PFSK-1 (cell line): ENCODE data around the gene SP140.

Experiments
- FOXP2 ChIP-seq: optimal IDR thresholded peaks from 2 replicates; pipeline ENCODE3; 2011; ENCODE audit warnings: borderline replicate concordance, control low read depth, inconsistent platforms; ENCODE audit not compliant: insufficient read depth; ENCODE audit errors: extremely low read length, extremely low read depth
- POLR2AphosphoS5 ChIP-seq: IDR thresholded peaks from 2 replicates; pipeline ENCODE4 v1.6.1; 2012; ENCODE audit warnings: low read depth, mild to moderate bottlenecking, control low read depth, low read length, moderate library complexity
- REST ChIP-seq, 2 experiments: IDR thresholded peaks; 2 replicates each; pipeline versions ENCODE4 v1.6.1 to v1.8.0; 2011 to 2012; ENCODE audit warnings: low read depth in 2 of 2, low read length in 2 of 2, control low read depth in 1 of 2, inconsistent platforms in 1 of 2, mild to moderate bottlenecking in 1 of 2, moderate library complexity in 1 of 2; ENCODE audit not compliant: insufficient read depth in 1 of 2
- SIN3A ChIP-seq: IDR thresholded peaks from 2 replicates; pipeline ENCODE4 v1.6.1; 2012; ENCODE audit warnings: mild to moderate bottlenecking, low read length, moderate library complexity, borderline replicate concordance; ENCODE audit not compliant: insufficient read depth
- TAF1 ChIP-seq: IDR thresholded peaks from 2 replicates; pipeline ENCODE4 v1.6.1; 2012; ENCODE audit warnings: low read length, control low read depth, borderline replicate concordance; ENCODE audit not compliant: insufficient read depth

SP140 gene

DNA sequence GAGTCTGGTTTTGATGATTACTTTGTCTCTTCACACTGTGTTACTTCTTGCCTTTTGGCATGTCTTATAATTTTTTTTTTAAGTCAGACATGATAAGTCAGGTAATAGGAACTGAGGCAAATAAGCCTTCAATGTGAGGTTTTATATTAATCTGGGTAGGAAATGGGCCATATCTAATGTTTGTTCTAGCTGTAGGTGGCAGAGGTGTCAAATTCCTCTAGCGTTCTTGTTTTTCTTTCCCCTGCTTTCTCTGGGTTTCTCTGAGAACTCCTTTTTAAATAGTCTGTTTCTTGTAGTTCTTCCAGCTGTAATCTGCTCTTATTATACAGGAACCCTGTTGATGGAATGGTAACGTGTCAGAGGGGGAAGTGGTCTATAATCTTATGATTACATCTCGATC lies 5.7 kb downstream of the SP140 start:
- TF ChIP-seq FOXP2, result no peak
- no peak for TF ChIP-seq POLR2AphosphoS5
- TF ChIP-seq TAF1, result no peak
- no peak for TF ChIP-seq REST (IDR thresholded peaks at IDR 0.05; ENCODE audit: insufficient read depth in 1 of 2, low read depth in 2 of 2, low read length in 2 of 2)
- no peak for TF ChIP-seq SIN3A

DNA sequence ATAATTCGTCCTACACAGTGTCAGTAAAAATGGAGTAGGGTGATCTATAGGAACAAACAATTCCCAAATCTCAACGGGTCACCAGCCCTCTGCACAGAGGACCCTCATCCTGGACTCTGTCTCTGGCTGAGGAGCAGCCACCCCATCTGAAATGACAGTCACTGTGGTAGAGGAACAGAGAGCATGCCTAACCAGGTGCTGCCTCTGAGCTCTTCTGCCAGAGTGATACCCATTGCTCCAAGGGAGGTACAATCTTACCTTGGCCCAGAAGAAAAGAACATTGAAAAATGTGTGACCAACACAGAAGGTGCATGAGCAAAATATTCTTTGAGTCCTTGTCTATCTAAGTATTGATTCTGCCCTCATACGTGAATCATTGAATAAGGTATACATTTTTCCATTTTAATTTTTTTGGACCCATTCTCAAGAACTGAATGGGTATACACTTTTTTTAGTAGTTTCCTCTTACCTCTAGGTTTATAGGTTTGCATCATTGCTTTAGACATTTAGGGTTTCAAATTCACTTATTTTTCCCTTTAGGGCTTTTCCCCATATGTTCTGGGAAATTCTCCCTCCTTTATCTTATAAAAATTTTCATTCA lies 8.7 kb downstream of the SP140 start:
- TF ChIP-seq REST (IDR thresholded peaks at IDR 0.05; ENCODE audit: insufficient read depth in 1 of 2, low read depth in 2 of 2, low read length in 2 of 2) (no peak), TAF1 (no peak), POLR2AphosphoS5 (no peak), FOXP2 (no peak), SIN3A (no peak)

GRCh38 chr2:230234845-230235244 lies 9.3 kb downstream of the SP140 start:
- no peak for TF ChIP-seq POLR2AphosphoS5
- no peak for TF ChIP-seq FOXP2
- TF ChIP-seq TAF1, result no peak
- TF ChIP-seq SIN3A, result no peak
- TF ChIP-seq REST (IDR thresholded peaks at IDR 0.05; ENCODE audit: insufficient read depth in 1 of 2, low read depth in 2 of 2, low read length in 2 of 2), result no peak

DNA sequence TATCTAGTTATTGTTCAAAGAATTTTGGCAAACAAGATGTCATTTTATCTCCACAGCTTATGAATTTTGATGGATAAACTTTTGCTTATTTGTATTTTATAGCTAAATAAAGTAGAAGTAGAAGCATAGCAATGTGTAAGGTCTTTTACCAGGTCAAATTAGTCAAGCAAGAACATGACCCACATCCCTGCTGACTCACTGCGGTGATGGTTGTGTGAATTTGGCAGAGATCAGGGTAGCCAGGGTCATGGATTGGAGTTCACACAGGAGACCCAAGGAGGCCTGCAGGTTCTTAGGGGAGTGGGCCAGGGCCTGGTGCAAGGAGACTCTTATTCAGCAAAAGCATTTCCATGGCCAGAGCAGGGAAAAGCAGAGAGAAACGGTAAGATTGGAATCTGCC lies 18.7 kb downstream of the SP140 start:
- no peak for TF ChIP-seq TAF1
- TF ChIP-seq POLR2AphosphoS5, result no peak
- TF ChIP-seq SIN3A, result no peak
- no peak for TF ChIP-seq FOXP2
- TF ChIP-seq REST (IDR thresholded peaks at IDR 0.05; ENCODE audit: insufficient read depth in 1 of 2, low read depth in 2 of 2, low read length in 2 of 2), result no peak
